ENCODE results near the gene RFLNA.
"Not testable (repeated sequence)": the region's sequence is repeated elsewhere in the genome, so short reads cannot be mapped to it uniquely, and the experiment has no call there.

Gene RFLNA

DNA sequence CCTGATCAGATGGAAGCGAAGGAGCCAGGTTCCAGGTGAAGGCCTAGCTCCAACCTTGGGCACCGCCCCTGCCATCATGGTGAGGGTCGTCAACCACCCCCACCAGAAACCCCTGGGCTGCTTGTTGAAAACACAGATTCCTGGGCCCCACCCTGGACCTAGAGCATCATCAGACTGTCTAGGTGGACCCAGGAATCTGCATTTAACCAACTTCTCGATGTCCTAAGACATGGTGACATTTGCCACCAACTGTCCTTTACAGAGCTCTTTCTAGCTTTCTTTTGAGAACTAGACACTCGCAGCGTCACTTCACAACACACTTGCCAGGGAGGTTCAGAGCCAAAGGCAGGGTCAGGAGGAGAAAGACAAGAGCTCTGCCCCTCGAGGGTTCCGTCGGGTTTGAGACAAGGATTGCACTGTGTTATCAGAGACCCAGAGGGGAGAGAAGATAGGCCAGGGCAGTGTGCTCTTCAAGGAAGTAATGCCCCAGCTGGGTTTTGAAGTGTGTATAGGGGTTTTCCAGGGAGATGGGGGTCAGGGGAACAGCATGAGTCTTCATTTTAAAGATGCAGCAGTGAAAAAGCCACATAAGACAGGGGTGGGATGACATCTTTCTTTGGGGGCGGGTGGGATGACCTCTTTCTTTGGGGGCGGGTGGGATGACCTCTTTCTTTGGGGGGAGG, 24.6 kb downstream of the RFLNA start:
- no peak for DNase-seq (ENCODE audit: low read depth in 2 of 2)

DNA sequence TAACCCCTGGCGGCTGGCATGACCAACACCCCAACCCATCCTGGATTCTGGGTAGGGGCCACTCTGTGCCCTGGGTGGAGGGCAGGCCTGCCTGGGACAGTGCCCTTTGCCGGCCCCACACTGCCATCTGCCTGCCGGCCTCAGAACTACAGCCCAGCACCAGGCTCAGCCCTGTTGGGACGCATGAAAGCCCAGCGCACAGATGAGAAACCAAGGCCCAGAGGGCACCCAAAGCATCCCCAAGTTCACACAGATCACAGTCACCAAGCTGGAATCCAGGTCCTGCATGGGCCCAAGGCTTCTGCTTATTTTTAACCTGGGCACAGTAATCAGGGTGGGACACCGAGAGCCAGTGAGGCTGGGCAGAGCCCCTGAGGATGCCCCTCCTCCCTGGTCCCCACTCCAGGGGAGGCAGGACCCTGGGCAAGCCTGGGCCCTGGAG, 26.2 kb downstream of the RFLNA start:
- peak; percentile 54 to 65 for DNase-seq (ENCODE audit: low read depth in 2 of 2)

DNA sequence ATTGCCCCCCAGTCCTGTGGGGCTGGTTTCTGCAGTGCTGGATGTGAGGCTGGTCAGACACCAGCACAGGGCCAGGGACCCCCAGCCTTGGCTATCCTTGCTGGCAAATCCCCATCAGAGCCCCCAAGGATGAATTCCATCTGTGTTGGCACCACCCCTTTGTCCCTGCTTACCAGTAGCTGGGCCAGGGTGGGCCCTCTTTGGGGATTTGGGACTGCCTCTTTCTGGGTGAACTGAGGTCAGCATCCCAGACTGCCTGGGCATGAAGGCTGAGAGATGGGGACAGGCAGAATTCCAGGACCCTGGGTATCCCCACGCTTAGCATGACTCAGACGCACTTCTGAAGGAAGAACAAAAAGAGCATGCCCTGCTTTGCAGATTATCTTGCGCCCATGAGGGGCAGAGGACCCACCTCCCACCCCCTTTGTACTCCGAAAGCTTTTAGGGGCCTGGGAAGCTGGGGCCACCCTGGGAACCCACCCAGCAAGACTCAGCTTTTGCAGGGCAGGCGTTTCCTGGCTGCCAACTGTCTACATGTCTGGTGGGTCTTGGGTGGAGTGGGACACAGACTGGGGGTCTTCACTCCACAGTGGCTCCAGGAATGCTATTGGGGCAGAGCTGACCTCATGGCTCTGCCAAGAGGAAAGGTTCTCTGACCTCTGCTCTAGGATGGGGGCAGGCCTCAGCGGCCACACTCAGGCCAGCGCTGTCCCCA, 26.8 kb downstream of the RFLNA start:
- DNase-seq (ENCODE audit: low read depth in 2 of 2), result no peak

DNA sequence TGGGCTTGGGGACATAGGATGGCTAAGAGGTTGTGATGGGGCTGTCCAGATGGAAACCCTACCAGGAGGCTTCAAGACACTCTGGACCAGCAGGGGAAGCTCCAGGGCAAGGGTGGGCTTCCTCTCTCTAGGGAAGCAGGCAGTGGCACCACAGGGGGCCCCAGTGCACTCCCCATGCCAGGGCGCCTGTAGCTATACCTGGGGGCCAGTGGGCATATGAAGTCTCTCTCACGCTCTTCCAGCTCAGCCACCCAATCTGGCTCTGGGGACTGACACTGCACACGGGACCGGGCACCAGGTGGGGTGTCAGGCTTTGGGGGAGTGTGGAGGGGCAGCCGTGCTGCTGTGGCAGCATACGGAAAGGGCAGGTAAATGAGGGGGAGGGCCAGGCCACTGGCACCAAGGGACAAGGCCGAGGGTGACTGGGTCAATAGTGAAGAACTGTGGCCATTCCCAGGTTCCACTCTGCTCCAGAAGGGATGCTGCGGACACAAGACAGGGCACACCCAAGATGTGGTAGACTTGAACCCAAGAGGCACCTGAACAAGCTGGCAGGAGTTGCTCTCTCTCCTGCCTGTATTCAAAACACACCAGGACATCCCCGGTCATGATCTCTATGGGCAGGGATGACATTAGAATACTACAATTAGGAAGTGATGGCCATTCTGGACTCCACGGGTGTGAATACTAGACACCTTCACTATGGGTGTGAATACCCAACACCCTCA, 27.5 kb downstream of the RFLNA start:
- DNase-seq (ENCODE audit: low read depth in 2 of 2), result no peak

DNA sequence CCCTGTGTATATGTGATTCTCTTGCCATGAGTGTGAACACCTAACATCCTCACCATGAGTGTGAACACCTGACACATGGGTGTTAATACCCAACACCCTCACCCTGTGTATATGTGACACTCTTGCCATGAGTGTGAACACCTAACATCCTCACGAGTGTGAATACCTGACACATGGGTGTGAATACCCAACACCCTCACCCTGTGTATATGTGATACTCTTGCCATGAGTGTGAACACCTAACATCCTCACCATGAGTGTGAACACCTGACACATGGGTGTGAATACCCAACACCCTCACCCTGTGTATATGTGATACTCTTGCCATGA, 28.1 kb downstream of the RFLNA start:
- not testable (repeated sequence) for DNase-seq (ENCODE audit: low read depth in 2 of 2)

DNA sequence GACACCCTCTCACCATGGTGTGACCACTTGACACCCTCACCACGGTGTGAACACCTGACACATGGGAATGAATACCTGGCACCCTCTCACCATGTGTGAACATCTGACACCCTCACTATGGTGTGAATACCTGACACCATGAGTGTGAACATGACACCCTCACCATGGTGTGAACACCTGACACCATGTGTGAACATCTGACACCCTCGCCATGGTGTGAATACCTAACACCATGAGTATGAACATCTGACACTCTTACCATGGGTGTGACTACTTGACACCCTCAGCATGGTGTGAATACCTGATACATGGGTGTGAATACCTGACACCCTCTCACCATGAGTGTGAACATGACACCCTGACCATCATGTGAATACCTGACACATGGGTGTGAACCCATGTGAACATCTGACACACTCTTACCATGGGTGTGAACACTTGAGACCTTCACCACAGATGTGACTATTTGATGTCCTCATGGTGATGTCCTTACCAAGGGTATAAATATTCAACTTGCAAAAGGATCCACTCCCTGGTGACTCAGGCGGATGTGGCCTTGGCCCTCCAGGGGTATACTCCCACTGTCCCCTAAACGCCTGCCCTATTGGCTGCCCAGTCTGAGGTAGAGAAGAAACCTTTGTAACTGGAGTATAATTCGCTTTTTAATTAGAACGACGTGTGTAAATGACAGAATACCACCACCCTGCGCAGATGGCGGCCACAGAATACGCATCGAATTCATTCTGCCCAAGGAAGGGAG, 29.1 kb downstream of the RFLNA start:
- DNase-seq (ENCODE audit: low read depth in 2 of 2), result no peak

DNA sequence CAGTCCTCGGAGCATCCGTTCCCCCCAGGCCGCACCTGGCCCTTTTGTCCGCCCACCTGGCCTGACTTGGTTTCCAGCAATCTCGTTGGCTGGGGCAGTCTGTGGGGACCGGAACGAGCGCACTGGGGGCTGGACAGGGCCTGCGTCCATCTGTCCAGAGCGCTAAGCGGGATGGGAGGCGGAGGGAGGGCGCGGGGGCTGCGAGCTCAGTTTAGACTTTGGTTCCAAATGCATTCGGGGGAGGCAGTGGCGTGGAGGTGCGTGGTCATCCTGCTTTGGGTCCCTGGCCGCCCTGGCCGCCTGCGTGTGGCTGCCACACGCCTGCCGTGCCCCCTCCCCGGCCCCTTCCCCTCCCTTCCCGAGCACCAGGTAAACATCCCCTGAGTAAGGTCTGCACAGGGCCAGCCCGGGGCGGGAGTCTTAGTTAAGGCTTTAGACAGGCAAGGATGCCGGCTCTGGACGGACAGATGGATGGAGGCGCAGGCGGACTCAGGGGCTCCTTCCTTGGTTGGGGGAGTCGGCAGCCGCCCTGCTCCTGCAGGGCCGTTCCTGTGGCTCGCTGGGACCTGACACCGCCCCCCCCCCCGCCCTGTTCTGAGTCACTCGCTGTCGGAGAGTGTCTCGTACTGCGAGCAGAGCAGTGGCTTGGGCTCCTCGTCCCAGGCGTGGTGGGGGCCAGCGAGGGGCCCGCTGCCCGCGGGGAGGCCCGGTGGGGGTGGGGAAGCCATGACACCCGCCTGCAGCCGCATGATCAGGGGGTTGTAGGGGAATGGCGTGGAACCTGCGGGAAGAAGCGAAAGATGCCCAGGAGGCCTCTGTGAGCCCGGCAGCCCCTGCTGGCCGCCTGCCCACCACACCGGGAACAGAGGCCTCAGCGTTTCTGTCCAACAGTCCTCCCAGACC, 30.2 kb downstream of the RFLNA start:
- DNase-seq (ENCODE audit: low read depth in 2 of 2), result no peak

DNA sequence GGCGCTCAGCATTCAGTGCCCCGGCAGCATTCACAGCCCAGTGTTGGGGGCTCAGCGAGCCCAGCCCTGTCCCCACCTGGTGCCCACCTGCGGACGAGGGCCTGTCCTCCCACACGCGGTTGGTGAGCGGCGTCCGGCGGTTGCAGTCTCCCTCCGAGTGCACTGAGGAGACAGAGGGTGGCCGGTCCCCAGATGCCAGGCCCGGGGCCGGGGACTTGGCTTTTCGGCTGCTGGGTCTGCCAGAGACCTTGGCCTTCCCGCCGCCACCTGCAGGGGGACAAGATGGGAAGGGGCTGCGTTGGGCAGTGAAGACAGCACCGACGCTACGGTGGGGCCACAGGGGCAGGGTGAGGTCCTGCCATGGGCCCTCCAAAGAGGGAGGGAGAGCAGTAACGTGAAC, 31.2 kb downstream of the RFLNA start:
- no peak for DNase-seq (ENCODE audit: low read depth in 2 of 2)

DNA sequence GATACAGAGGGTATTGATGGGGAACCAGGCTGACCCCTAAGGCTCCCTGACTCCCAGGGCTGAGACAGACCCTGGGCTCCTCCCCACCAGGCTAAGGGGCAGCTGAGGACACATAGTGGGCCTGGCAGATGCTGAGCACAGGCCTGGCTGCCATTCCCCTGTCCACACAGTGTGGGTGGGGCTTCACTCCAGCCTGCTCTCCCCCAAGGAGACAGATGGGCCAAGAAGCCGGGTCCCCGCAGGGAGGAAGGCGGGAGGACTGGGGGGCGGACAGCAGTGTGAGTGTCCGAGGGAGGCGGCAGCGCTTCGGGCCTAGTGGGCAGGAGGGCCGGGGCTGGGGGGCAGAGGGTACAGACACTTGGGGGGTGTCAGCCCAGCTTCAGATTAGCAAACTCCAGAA, 32.0 kb downstream of the RFLNA start:
- DNase-seq (ENCODE audit: low read depth in 2 of 2), result no peak

DNA sequence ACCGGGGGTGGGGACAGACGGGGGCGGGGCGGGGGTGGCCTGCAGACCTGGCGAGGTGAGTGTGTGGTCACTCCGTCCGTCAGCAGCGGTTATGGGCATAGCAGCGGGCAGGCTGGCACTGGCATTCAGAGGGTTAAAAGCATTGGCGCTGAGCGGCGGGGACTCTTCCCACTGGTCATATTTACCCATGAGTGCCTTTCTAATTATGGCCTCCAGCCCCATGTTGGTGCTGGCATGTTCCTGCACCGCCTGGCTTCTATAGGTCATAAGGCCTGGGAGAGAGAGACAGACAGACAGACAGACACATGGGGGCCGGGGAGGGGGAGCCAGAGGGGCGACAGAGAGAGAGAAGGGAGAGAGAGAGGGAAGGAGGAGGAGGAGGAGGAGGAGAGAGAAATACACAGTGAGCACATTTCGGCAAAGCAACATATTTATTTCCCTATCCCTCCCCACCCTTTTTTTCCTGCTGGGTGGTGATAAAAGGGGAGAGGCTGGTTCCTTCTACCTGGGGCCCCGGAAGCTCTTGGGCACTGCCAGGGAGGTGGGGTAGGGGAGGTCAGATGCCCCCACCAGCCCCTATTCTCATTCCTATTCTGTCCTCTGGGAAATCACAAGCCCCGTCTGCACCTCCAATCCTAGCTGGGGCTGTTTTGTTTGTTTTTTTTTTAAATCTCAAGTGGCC, 32.6 kb downstream of the RFLNA start:
- DNase-seq (ENCODE audit: low read depth in 2 of 2), result no peak

DNA sequence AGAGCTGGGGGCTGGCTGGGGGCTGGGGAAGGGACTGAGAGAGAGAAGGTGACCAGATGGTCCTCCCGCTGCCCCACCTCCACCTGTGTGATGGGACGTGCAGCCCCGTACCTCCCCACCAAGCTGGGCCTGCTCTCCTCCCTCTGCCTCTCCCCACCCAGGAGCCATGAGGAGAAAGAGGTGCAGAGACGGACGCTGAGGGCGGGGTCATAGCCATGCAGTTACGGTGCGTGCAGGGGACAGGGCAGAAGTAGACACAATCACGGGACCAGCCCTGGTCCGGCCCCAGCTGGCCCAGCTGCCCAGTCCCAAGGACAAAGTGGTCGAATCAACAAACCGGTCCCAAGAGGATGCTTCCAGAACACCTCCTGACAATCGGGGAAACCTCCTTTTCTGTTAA, 33.2 kb downstream of the RFLNA start:
- DNase-seq (ENCODE audit: low read depth in 2 of 2), result no peak

DNA sequence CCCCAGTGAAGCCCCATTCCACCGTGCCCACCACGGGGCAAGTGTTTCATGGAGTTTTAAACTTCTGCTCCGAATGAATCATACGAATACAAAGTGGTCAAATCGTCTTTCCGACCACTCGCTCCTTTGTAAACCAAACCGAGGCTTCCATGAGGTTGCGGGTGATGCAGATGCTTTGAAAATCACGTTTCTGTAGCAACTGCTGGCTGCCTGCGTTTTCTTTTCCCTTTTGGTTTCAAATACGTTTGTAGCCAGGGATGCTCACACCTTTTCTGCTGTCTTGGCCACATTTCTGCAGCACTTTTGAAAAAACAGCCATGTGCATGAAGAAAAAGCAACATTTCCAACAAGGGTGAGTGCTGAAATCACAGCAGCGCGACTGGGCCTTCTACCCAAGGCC, 33.7 kb downstream of the RFLNA start:
- no peak for DNase-seq (ENCODE audit: low read depth in 2 of 2)

DNA sequence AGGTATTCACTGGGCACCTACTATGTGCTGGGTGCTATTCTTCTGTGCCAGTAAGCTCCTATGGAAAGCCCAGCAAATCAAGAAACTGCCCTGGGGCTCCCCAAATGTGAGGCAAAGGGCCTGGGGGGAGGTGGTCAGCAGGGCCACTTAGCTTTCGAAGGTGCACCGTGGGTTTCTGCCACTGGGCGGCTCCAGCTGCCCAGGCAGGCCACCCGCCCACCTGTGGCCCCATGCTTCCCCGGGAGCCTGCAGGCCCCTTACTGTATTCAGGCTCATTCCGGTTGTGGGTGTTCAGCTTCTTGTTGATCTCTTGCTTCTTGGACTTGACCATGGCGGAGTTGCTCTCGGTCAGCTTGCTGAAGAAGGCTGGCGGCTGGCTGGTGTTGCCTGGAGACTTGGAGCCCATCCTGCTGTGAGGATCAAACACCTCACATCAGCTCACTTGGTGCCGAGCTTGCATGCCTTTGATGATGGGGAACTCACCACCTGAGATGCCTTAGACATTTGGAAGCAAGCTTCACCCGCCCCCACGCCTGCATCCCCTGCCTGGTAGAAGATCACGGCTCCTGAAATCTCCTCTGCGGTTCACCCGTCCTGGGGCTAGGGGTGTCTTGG, 37.3 kb downstream of the RFLNA start:
- DNase-seq (ENCODE audit: low read depth in 2 of 2), result no peak

DNA sequence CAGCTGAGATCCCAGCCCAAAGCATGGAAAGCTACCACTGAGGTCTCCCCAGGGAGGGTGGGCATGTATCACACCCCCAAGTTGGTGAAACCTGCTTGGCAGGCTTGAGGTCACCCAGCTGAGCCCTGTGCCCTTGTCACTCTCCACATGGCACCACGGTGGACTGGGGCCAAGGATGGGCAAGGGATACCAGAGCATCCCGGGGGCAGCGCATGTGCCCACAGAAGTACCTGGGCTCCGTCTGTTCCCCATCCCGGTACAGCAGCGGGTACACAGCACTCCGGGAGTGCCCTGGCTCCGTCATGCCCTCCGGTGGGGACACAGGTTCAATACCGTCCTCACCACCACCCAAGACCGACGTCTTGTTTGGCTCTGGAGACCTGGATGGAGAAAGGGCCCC, 38.0 kb downstream of the RFLNA start:
- DNase-seq (ENCODE audit: low read depth in 2 of 2), result no peak

DNA sequence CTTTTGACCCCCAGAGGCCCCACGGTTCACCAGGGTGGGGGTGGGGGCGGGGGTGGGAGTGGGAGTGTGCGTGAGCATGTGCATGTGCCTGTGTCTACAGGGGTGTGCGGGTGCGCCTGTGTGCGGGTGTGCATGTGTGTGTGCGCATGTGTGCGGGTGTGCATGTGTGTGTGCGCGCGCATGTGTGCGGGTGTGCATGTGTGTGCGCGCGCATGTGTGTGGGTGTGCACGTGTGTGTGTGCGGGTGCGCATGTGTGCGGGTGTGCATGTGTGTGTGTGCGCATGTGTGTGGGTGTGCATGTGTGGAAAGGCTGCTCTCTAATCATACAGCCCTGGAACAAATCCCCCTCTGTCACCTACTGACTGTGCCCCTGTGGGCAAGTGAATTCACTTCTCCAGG, 38.8 kb downstream of the RFLNA start:
- DNase-seq (ENCODE audit: low read depth in 2 of 2), result no peak

DNA sequence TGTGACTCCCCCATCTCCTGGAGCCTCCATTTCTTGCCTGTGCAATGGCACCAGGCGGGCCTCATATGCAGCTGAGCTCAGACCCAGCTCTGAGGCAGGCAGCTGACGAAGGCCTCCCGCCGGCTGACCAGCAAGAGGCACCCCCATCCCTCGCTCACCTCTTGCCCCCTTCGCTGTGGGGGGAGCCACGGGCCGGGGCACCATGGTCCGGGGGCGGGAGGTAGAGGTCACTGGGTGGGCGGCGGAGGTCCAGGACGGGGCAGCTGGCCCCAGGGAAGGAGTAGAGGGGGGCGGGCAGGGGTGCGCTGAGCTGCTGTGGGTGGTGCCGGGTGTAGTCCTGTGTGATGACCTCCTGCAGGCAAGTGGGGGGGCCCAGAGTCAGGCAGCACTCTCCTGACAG, 39.4 kb downstream of the RFLNA start:
- DNase-seq (ENCODE audit: low read depth in 2 of 2), result no peak

DNA sequence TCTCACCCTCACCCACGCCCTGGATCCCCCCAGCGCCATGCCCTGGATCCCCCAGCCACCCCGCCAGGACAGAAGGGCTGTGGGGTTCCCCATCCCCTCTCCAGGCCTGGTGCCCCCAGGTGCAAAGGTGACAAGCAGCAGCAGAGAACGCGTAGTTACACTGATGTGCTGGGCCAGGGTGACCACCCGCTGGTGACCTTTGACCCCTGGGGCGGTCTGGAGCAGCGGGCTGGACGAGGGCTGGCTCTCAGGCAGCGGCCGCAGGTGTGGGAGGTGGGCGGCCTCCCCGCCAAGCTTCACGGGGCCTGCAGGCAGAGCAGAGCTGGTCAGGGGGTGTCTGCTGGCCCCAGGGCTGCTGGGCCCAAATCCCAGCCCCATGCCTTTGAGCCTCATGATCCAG, 40.1 kb downstream of the RFLNA start:
- no peak for DNase-seq (ENCODE audit: low read depth in 2 of 2)

DNA sequence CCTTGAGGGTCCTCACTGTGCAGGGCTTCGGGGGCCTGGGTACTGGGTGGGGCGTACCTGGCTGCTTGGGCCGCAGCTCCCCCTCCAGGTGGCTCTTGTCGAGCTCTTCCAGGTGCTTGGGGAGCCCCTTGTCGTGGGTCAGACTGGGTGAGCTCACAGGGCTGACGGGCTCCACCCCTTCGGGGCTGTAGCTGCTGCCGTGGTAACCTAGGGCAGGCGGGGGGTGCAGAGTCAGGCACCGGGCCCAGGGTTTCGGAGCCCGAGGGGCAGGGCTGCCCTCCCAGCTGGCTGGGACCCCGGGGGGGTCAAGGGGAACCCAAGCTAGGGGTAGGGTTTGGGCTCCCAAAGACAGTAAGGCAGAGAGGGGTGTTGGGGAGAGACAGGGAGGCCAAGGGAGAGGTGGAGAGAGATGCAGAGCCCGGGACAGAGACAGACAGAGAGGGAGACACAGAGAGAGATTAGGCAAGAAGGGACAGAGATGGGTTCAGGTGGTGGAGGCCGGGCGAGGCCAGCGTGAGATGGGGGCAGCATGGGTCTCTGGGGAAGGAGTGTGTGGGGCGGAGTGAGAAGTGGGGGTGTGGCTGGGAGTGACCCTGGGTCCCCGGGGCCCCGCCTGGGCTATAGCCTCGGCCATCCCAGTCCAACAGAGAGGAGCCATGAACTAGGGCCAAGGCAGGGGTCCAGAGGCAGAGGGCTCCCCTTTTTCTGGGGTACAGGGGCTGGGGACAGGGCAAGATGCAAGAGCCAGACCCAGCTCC, 40.7 kb downstream of the RFLNA start:
- DNase-seq (ENCODE audit: low read depth in 2 of 2), result no peak

DNA sequence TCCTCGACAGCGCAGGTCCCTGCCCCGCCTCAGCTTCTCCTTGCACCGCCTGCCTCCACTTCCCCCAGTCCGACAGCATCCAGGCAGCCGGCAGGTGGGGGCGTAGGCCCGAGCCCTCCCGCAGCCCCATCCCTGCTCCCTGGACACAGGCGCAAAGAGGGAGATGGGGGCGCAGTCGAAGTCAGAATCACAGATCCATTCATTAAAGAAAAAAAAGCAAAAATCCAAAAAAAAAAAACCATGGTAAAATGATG, 41.2 kb downstream of the RFLNA start:
- no peak for DNase-seq (ENCODE audit: low read depth in 2 of 2)
